Breast epithelium (tissue), 3 donors: ENCODE results near the gene TLE2.

ENCODE experiments used
- CTCF ChIP-seq, 3 donors: fragments of 450-650 bp; IDR thresholded peaks; one replicate each; pipeline ENCODE4 v1.5.1; 2016 to 2017; ENCODE audit warnings: antibody characterized with exemption in 3 of 3, mild to moderate bottlenecking in 3 of 3, moderate library complexity in 3 of 3
- POLR2AphosphoS5 ChIP-seq, 3 donors: sonication (generic); formaldehyde crosslinking; IDR thresholded peaks; one replicate each; pipeline ENCODE4 v1.6.1; 2017; ENCODE audit warnings: antibody characterized with exemption in 3 of 3

- TF ChIP-seq POLR2AphosphoS5 (IDR thresholded peaks at IDR 0.05) (no peak), CTCF (IDR thresholded peaks at IDR 0.05) (no peak)
Measured at GRCh38 chr19:3062165-3063105, 33.4 kb upstream of the TLE2 start, which contains the start of gene TLE5.
